ENCODE results near the gene CA10. TPM values are rescaled to one million over a fixed set of nuclear protein-coding genes. Genes with fewer than 3 reads are reported as not detected.

The CA10 gene
- total RNA-seq, 1 experiment from 2014 or later: 0.46 TPM

- Histone ChIP-seq H2BK15ac (ENCODE audit: low read depth, low read length) (no peak overlapping the region), H2AFZ (ENCODE audit: low read length) (no peak overlapping the region), H2BK120ac (ENCODE audit: low read depth, low read length, poor library complexity, severe bottlenecking) (no peak overlapping the region), H3K23me2 (ENCODE audit: insufficient read length, low read depth, low read length, poor library complexity, severe bottlenecking) (no peaks in the 10 kb centered on the region), H3K18ac (ENCODE audit: insufficient read length, low read depth, low read length) (no peak overlapping the region), H3K9me3 (ENCODE audit: control insufficient read depth, low read depth, low read length) (no peaks in the 10 kb centered on the region), H3K14ac (ENCODE audit: insufficient read depth, low read length) (no peak overlapping the region), H4K20me1 (ENCODE audit: control insufficient read depth, insufficient read depth, insufficient read length) (no peaks in the 10 kb centered on the region), H3K79me1 (ENCODE audit: insufficient read depth, low read depth, low read length, poor library complexity, severe bottlenecking) (no peaks in the 10 kb centered on the region), H2AK5ac (ENCODE audit: insufficient read length, low read length) (no peak overlapping the region), H4K8ac (replicated peaks; ENCODE audit: insufficient read length, low read depth, low read length) (no peak overlapping the region), H3K4me2 (ENCODE audit: insufficient read depth, insufficient read length, low read length) (no peak overlapping the region), H4K91ac (ENCODE audit: insufficient read length, low read depth, low read length) (no peak overlapping the region), H2BK12ac (ENCODE audit: insufficient read length, low read depth, low read length) (no peak overlapping the region), H3K27me3 (ENCODE audit: insufficient read depth, low read length) (no peaks in the 10 kb centered on the region), H2BK20ac (ENCODE audit: low read depth, low read length, poor library complexity, severe bottlenecking) (no peak overlapping the region), H3K56ac (ENCODE audit: insufficient read length, low read depth, low read length) (no peak overlapping the region), H2BK5ac (ENCODE audit: insufficient read length, low read length) (no peak overlapping the region), H3K79me2 (ENCODE audit: insufficient read depth, low read length) (0 out of 2 replicates have a peak, but pooled peaks cover 1% of the 10 kb centered on the region), H3K27ac (ENCODE audit: insufficient read length, low read depth, low read length) (no peak overlapping the region), H3T11ph (ENCODE audit: low read length) (no peak overlapping the region), H3K4me1 (ENCODE audit: insufficient read depth, low read length) (no peaks in the 10 kb centered on the region), H3K4ac (ENCODE audit: low read depth, low read length) (no peak overlapping the region), H3K9ac (ENCODE audit: extremely low read depth, insufficient read length, low read length) (no peak overlapping the region), H4K5ac (ENCODE audit: insufficient read length, low read depth, low read length) (no peak overlapping the region), H3K23ac (ENCODE audit: insufficient read length, low read depth, low read length) (no peak overlapping the region)
- Mint-ChIP-seq H3K9me3 (peaks cover 4 to 5% of the 10 kb centered on the region in 2 experiments; a peak in 2 of 5 replicates), H3K27ac (no peak overlapping the region), H3K36me3 (ENCODE audit: insufficient read depth in 1 of 3, low read depth in 3 of 3) (no peaks in the 10 kb centered on the region; a peak in 1 of 7 replicates), H3K27me3 (ENCODE audit: low read depth) (no peaks in the 10 kb centered on the region), H3K4me3 (no peak overlapping the region), H3K4me1 (no peaks in the 10 kb centered on the region)
- no peak for DNase-seq
- TF ChIP-seq CTCF (conservative IDR thresholded peaks at IDR 0.05): no peak
- WGBS (ENCODE audit: extremely low coverage, insufficient read length, low lambda C conversion rate): no CpG with 5 or more reads among the region's 1 CpG
Observed at GRCh38 chr17:51971121-51971520, 187.4 kb downstream of the CA10 start.

Measured in H9 (cell line).